ENCODE data around the gene USP6NL.

The USP6NL gene

GRCh38 chr10:11404901-11405300 lies 206.5 kb downstream of the USP6NL start:
- TF ChIP-seq HDGF (IDR thresholded peaks at IDR 0.05; ENCODE audit: borderline replicate concordance) (no peak), ELF4 (IDR thresholded peaks at IDR 0.05) (no peak), LEF1 (IDR thresholded peaks at IDR 0.05; ENCODE audit: borderline replicate concordance) (no peak), CTBP1 (IDR thresholded peaks at IDR 0.05; ENCODE audit: borderline replicate concordance) (no peak)
- ChIA-PET CTCF (no interaction called here), POLR2A (no interaction called here)
- no peak for DNase-seq (ENCODE audit: extremely low spot score)
